Peyer's patch (tissue), 4 donors: ENCODE results near the gene RSL1D1.

Source experiments
- POLR2A ChIP-seq, 2 donors: fragments of 450-650 bp; IDR thresholded peaks; one replicate each; pipeline ENCODE4 v1.5.1; 2017; ENCODE audit warnings: antibody characterized with exemption in 2 of 2, mild to moderate bottlenecking in 2 of 2, moderate library complexity in 2 of 2
- TF ChIP-seq, protein P1 (sequence below), 6 experiments: fragments of 450-650 bp in 4 of 6; fragments of 200-600 bp in 2 of 6; sonication (generic) in 1 of 6; IDR thresholded peaks; one replicate each; pipeline ENCODE4 v1.5.1; 2017 to 2019; ENCODE audit warnings: antibody characterized with exemption in 6 of 6, mild to moderate bottlenecking in 3 of 6, moderate library complexity in 1 of 6

DNA sequence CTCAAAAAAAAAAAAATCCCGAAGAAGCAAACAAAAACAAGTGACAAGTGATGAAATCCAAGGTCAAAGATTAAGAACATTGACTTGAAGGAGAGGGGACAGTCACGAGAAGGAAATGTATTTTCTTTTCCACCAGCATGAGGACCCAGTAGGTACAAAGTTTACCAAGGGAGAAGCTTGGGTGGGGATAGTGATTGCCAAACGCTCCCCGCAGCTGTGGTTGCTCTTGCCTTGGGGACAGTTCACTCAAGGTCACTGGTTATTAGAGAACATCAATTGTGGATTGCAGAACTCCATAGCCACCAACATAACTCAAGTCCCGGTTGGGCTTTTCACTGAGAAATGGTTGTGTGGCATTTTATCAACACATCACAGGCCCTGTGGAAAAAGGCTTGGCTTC is 27.0 kb downstream of the RSL1D1 start:
- TF ChIP-seq, protein P1, sequence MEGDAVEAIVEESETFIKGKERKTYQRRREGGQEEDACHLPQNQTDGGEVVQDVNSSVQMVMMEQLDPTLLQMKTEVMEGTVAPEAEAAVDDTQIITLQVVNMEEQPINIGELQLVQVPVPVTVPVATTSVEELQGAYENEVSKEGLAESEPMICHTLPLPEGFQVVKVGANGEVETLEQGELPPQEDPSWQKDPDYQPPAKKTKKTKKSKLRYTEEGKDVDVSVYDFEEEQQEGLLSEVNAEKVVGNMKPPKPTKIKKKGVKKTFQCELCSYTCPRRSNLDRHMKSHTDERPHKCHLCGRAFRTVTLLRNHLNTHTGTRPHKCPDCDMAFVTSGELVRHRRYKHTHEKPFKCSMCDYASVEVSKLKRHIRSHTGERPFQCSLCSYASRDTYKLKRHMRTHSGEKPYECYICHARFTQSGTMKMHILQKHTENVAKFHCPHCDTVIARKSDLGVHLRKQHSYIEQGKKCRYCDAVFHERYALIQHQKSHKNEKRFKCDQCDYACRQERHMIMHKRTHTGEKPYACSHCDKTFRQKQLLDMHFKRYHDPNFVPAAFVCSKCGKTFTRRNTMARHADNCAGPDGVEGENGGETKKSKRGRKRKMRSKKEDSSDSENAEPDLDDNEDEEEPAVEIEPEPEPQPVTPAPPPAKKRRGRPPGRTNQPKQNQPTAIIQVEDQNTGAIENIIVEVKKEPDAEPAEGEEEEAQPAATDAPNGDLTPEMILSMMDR (IDR thresholded peaks at IDR 0.05) = no peak
- TF ChIP-seq POLR2A (IDR thresholded peaks at IDR 0.05) = no peak
